Inflammatory macrophage (primary cell): ENCODE measurements around the gene F8.

Experiments used
- DNase-seq, 2 donors: peaks; one replicate each; pipeline ENCODE4 v3.0.0-alpha.2; 2020 to 2022
- total RNA-seq, 18 experiments: gene quantifications; one replicate each; lab custom pipeline; 2026; ENCODE audit warnings: mixed read lengths in 6 of 18, inconsistent platforms in 2 of 18; lab: John Stamatoyannopoulos, UW

F8 gene
- 5.0 to 12.0 (median 8.3) reads per million in 18 experiments for total RNA-seq

GRCh38 chrX:155022585-155022984 is at the start of gene F8:
TSS of gene F8 (minus strand) at chrX:155022723. CDS start at chrX:155022552, 171 bp downstream.
- peak; percentile 17 to 38 for DNase-seq

GRCh38 chrX:155071694-155072280 is 49.3 kb upstream of the F8 start:
- DNase-seq = peak; percentile 39 to 46

- DNase-seq = peak; percentile 73 to 86
Measured at GRCh38 chrX:155070975-155071693, 48.6 kb upstream of the F8 start, which contains the start of the genes BRCC3, CMC4 and MTCP1. TSS of gene BRCC3 (plus strand) at chrX:155071508. CDS start at chrX:155071528, 20 bp downstream. TSS of gene CMC4 (minus strand) at chrX:155071136. CDS start at chrX:155064023, 7,113 bp downstream. TSS of gene MTCP1 (minus strand) at chrX:155071136. CDS start at chrX:155066010, 5,126 bp downstream.

GRCh38 chrX:155070663-155070974 is 48.1 kb upstream of the F8 start:
- no peak for DNase-seq

- no peak for DNase-seq
Measured at GRCh38 chrX:155070038-155070437, 47.5 kb upstream of the F8 start.

- no peak for DNase-seq
Measured at GRCh38 chrX:155069414-155069813, 46.9 kb upstream of the F8 start.

- peak; percentile 35 to 45 for DNase-seq
Measured at GRCh38 chrX:155068165-155068564, 45.6 kb upstream of the F8 start.

- DNase-seq = peak in 1 of 2 donors; percentile 7
Measured at GRCh38 chrX:155065035-155065734, 42.7 kb upstream of the F8 start.

- no peak for DNase-seq
Measured at GRCh38 chrX:155061760-155062159, 39.2 kb upstream of the F8 start.

- peak; percentile 52 to 62 for DNase-seq
Measured at GRCh38 chrX:155056877-155057792, 34.6 kb upstream of the F8 start.

- DNase-seq = no peak
Measured at GRCh38 chrX:155056471-155056870, 33.9 kb upstream of the F8 start.

GRCh38 chrX:155055494-155055893 is 33.0 kb upstream of the F8 start:
- DNase-seq = no peak

GRCh38 chrX:155054255-155054654 is 31.7 kb upstream of the F8 start:
- no peak for DNase-seq

GRCh38 chrX:155053656-155054055 is 31.1 kb upstream of the F8 start:
- no peak for DNase-seq

- no peak for DNase-seq
Measured at GRCh38 chrX:155052738-155053498, 30.4 kb upstream of the F8 start.

- peak; percentile 30 to 60 for DNase-seq
Measured at GRCh38 chrX:155048977-155049619, 26.6 kb upstream of the F8 start.

GRCh38 chrX:155046811-155047528 is 24.4 kb upstream of the F8 start:
- peak in 1 of 2 donors; percentile 14 for DNase-seq

- no peak for DNase-seq
Measured at GRCh38 chrX:155046129-155046810, 23.7 kb upstream of the F8 start.

GRCh38 chrX:155035688-155036087 is 13.2 kb upstream of the F8 start:
- DNase-seq = no peak

GRCh38 chrX:155031657-155032056 is 9.1 kb upstream of the F8 start:
- DNase-seq = no peak
